ENCODE data around the gene POP5.

POP5 gene

DNA sequence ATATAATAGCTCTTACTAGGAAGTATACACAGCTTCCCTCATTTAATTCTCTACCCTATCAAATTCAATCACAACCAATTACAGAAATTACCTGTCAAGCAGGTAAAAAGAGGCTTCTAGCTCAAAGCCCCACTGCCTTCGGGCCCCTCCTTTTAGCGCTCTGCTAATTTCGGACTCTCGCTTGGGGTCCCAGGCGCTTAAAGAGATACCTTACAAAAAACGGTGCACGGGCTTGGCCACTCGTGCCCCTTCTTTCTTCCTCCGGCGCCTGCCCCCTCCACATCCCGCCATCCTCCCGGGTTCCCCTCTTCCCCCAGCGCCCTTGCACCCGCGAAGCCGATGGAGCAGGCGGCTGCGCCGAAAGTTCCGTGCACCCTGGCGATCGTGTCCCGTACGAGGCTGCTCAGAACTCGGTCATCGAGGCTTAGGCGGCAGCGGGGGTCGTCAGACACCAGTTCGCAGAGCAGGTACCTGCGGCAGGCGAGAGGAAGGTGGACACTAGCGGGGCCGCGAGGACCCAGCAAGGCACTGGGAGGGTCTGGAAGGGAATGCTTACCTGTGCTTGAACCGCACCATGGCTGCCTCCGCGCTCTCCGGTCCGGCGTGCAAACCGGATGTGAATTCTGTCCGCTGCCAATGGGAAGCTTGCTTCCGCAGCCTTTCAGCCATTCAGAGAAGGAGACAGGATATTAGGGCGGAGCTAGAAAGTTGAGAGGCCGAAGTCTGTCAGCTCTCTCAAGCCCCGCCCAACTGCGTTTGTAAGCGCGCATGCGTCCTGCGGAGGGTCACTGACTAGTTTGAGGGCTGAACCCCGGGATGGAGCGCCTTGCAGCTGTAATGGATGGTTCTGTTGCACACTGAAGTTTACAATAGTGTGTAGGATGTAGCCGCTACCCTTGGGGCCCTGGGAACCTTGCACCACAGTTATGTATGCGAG, at the start of gene POP5 (continued):
- TF ChIP-seq, protein P1, sequence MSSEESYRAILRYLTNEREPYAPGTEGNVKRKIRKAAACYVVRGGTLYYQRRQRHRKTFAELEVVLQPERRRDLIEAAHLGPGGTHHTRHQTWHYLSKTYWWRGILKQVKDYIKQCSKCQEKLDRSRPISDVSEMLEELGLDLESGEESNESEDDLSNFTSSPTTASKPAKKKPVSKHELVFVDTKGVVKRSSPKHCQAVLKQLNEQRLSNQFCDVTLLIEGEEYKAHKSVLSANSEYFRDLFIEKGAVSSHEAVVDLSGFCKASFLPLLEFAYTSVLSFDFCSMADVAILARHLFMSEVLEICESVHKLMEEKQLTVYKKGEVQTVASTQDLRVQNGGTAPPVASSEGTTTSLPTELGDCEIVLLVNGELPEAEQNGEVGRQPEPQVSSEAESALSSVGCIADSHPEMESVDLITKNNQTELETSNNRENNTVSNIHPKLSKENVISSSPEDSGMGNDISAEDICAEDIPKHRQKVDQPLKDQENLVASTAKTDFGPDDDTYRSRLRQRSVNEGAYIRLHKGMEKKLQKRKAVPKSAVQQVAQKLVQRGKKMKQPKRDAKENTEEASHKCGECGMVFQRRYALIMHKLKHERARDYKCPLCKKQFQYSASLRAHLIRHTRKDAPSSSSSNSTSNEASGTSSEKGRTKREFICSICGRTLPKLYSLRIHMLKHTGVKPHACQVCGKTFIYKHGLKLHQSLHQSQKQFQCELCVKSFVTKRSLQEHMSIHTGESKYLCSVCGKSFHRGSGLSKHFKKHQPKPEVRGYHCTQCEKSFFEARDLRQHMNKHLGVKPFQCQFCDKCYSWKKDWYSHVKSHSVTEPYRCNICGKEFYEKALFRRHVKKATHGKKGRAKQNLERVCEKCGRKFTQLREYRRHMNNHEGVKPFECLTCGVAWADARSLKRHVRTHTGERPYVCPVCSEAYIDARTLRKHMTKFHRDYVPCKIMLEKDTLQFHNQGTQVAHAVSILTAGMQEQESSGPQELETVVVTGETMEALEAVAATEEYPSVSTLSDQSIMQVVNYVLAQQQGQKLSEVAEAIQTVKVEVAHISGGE (tag by site-specific recombination; conservative IDR thresholded peaks at IDR 0.05; ENCODE audit: low read depth) = peak; percentile 92
- TF ChIP-seq HOXD13 (CRISPR knock-in tag; IDR thresholded peaks at IDR 0.05; ENCODE audit: borderline replicate concordance) (no peak), ZFHX2 (tag by site-specific recombination; conservative IDR thresholded peaks at IDR 0.05) (no peak), ZNF146 (tag by site-specific recombination; IDR thresholded peaks at IDR 0.05) (no peak), SP3 (tag by site-specific recombination; IDR thresholded peaks at IDR 0.05) (peak; percentile 73), BCL11B (tag by site-specific recombination; IDR thresholded peaks at IDR 0.05; ENCODE audit: low read depth) (peak; percentile 50; the same call in 1 of the 2 replicates), ZNF600 (tag by site-specific recombination; IDR thresholded peaks at IDR 0.05) (peak; percentile 99), ZNF76 (tag by site-specific recombination; IDR thresholded peaks at IDR 0.05; ENCODE audit: borderline replicate concordance, low read depth) (peak; percentile 90), SP7 (tag by site-specific recombination; IDR thresholded peaks at IDR 0.05) (peak; percentile 78; the same call in 1 of the 2 replicates), ZNF843 (tag by site-specific recombination; IDR thresholded peaks at IDR 0.05) (peak; percentile 46; the same call in 1 of the 2 replicates), ZNF391 (tag by site-specific recombination; IDR thresholded peaks at IDR 0.05; ENCODE audit: borderline replicate concordance, low read depth) (peak; percentile 64; the same call in 1 of the 2 replicates), ZNF335 (tag by site-specific recombination; conservative IDR thresholded peaks at IDR 0.05) (peak; percentile 96), MEIS1 (CRISPR knock-in tag; IDR thresholded peaks at IDR 0.05; ENCODE audit: borderline replicate concordance) (no peak), ZNF2 (tag by site-specific recombination; IDR thresholded peaks at IDR 0.05) (peak; percentile 84; the same call in 1 of the 2 replicates), ZNF24 (tag by site-specific recombination; IDR thresholded peaks at IDR 0.05) (0 out of 2 replicates have a peak, but pooled peaks have one; percentile 20), ZNF366 (tag by site-specific recombination; conservative IDR thresholded peaks at IDR 0.05) (peak; percentile 87), SALL2 (tag by site-specific recombination; IDR thresholded peaks at IDR 0.05; ENCODE audit: borderline replicate concordance) (no peak), ZNF660 (tag by site-specific recombination; IDR thresholded peaks at IDR 0.05) (peak; percentile 9; the same call in 1 of the 2 replicates), ZNF629 (tag by site-specific recombination; IDR thresholded peaks at IDR 0.05) (peak; percentile 60; the same call in 1 of the 2 replicates), ZNF341 (tag by site-specific recombination; IDR thresholded peaks at IDR 0.05; ENCODE audit: low read depth) (no peak), TCF7L2 (IDR thresholded peaks at IDR 0.05; ENCODE audit: borderline replicate concordance, low read depth, low read length) (no peak), REPIN1 (tag by site-specific recombination; IDR thresholded peaks at IDR 0.05; ENCODE audit: low read depth) (peak; percentile 82; the same call in 1 of the 2 replicates), ZFP37 (tag by site-specific recombination; IDR thresholded peaks at IDR 0.05) (peak; percentile 98), ZNF311 (tag by site-specific recombination; IDR thresholded peaks at IDR 0.05; ENCODE audit: borderline replicate concordance) (no peak), ZFP41 (tag by site-specific recombination; IDR thresholded peaks at IDR 0.05; ENCODE audit: borderline replicate concordance) (no peak), ZXDB (tag by site-specific recombination; IDR thresholded peaks at IDR 0.05) (peak; percentile 79), ZBTB17 (tag by site-specific recombination; IDR thresholded peaks at IDR 0.05) (peak; percentile 98), ZBTB20 (tag by site-specific recombination; IDR thresholded peaks at IDR 0.05) (peak; percentile 94), GLIS1 (tag by site-specific recombination; IDR thresholded peaks at IDR 0.05) (peak; percentile 37), ZNF707 (tag by site-specific recombination; IDR thresholded peaks at IDR 0.05) (no peak)
- TF ChIP-seq, protein P2, sequence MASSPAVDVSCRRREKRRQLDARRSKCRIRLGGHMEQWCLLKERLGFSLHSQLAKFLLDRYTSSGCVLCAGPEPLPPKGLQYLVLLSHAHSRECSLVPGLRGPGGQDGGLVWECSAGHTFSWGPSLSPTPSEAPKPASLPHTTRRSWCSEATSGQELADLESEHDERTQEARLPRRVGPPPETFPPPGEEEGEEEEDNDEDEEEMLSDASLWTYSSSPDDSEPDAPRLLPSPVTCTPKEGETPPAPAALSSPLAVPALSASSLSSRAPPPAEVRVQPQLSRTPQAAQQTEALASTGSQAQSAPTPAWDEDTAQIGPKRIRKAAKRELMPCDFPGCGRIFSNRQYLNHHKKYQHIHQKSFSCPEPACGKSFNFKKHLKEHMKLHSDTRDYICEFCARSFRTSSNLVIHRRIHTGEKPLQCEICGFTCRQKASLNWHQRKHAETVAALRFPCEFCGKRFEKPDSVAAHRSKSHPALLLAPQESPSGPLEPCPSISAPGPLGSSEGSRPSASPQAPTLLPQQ (tag by site-specific recombination; IDR thresholded peaks at IDR 0.05) = no peak; the same call in none of the 2 replicates
- TF ChIP-seq, protein P3, sequence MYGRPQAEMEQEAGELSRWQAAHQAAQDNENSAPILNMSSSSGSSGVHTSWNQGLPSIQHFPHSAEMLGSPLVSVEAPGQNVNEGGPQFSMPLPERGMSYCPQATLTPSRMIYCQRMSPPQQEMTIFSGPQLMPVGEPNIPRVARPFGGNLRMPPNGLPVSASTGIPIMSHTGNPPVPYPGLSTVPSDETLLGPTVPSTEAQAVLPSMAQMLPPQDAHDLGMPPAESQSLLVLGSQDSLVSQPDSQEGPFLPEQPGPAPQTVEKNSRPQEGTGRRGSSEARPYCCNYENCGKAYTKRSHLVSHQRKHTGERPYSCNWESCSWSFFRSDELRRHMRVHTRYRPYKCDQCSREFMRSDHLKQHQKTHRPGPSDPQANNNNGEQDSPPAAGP (tag by site-specific recombination; IDR thresholded peaks at IDR 0.05) = peak; percentile 55; the same call in 1 of the 2 replicates
- TF ChIP-seq, protein P4, sequence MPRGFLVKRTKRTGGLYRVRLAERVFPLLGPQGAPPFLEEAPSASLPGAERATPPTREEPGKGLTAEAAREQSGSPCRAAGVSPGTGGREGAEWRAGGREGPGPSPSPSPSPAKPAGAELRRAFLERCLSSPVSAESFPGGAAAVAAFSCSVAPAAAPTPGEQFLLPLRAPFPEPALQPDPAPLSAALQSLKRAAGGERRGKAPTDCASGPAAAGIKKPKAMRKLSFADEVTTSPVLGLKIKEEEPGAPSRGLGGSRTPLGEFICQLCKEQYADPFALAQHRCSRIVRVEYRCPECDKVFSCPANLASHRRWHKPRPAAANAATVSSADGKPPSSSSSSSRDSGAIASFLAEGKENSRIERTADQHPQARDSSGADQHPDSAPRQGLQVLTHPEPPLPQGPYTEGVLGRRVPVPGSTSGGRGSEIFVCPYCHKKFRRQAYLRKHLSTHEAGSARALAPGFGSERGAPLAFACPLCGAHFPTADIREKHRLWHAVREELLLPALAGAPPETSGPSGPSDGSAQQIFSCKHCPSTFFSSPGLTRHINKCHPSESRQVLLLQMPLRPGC (tag by site-specific recombination; IDR thresholded peaks at IDR 0.05) = no peak
